Endothelial cell of umbilical vein (primary cell): Measurements from ENCODE around the gene PANK2. TPM values are rescaled to one million over a fixed set of nuclear protein-coding genes. Genes with fewer than 3 reads are reported as not detected.

Experiments
- BruUV-seq: library from RNA; stranded (reverse); fragments of 400-500 nt; replicated peaks from 2 replicates; lab custom pipeline; 2021; lab: Mats Ljungman, UMichigan
- CTCF ChIA-PET: fragments of 300-600, 350-600 bp; sonication (Branson Sonifier 250); formaldehyde crosslinking; loops from one replicate; lab custom pipeline; 2021; ENCODE audit warnings: antibody characterized with exemption, inconsistent platforms; lab: Charles Lee
- POLR2A ChIA-PET: fragments of 300-600, 350-600 bp; sonication (Branson Sonifier 250); formaldehyde crosslinking; loops from one replicate; lab custom pipeline; 2021; ENCODE audit warnings: antibody characterized with exemption, inconsistent platforms; lab: Charles Lee
- DNase-seq: peaks from one replicate; pipeline ENCODE4 v3.0.0-alpha.2; 2011; ENCODE audit warnings: low read depth, low spot score
- FAIRE-seq: peaks from 2 replicates; lab custom pipeline; 2011; peaks lifted over from hg19 to GRCh38; lab: Jason Lieb, UNC
- H2AFZ ChIP-seq: 2 replicates; pipeline ENCODE4 v1.6.0; 2012; ENCODE audit warnings: low read depth, low read length, control low read depth, inconsistent platforms
- H3K27ac ChIP-seq: 2 replicates; pipeline ENCODE4 v1.5.1; 2011; ENCODE audit warnings: low read depth, mild to moderate bottlenecking, control low read depth, low read length, moderate library complexity; ENCODE audit not compliant: insufficient read depth
- H3K27me3 ChIP-seq, 2 experiments: 2 replicates each; pipeline versions ENCODE4 v1.6.0 to v1.6.1; 2011; ENCODE audit warnings: low read length in 2 of 2, mixed read lengths in 1 of 2; ENCODE audit not compliant: control insufficient read depth in 2 of 2, insufficient read depth in 2 of 2
- H3K36me3 ChIP-seq, 2 experiments: 2 replicates in 1 of 2; 3 replicates in 1 of 2; pipeline ENCODE4 v1.5.1; 2011; ENCODE audit warnings: low read length in 2 of 2, mild to moderate bottlenecking in 1 of 2, moderate library complexity in 1 of 2; ENCODE audit not compliant: control insufficient read depth in 2 of 2, insufficient read depth in 2 of 2; ENCODE audit errors: extremely low read depth in 1 of 2
- H3K4me1 ChIP-seq: 3 replicates; pipeline ENCODE4 v1.5.1; 2011; ENCODE audit warnings: mild to moderate bottlenecking, low read length; ENCODE audit not compliant: control insufficient read depth, insufficient read depth; ENCODE audit errors: extremely low read depth
- H3K4me2 ChIP-seq: 2 replicates; pipeline ENCODE4 v1.6.1; 2011; ENCODE audit warnings: low read length, control low read depth, mixed read lengths; ENCODE audit not compliant: insufficient read depth
- H3K4me3 ChIP-seq, 3 experiments: fragments of 200-600 bp in 1 of 3; sonication (generic), shearing (Covaris generic) in 1 of 3; replicated peaks in 1 of 3; 2 replicates each; pipeline ENCODE4 v1.5.1; 2011 to 2016; ENCODE audit warnings: control low read depth in 3 of 3, low read length in 3 of 3, mild to moderate bottlenecking in 2 of 3, inconsistent platforms in 1 of 3, low read depth in 1 of 3, moderate library complexity in 1 of 3; ENCODE audit not compliant: insufficient read depth in 1 of 3
- H3K79me2 ChIP-seq: 2 replicates; pipeline ENCODE4 v1.6.0; 2012; ENCODE audit warnings: low read length, inconsistent platforms; ENCODE audit not compliant: control insufficient read depth, insufficient read depth
- H3K9ac ChIP-seq: replicated peaks from 2 replicates; pipeline ENCODE3; 2011; ENCODE audit warnings: low read length, control low read depth; ENCODE audit not compliant: insufficient read depth; ENCODE audit errors: extremely low read depth
- H3K9me1 ChIP-seq: replicated peaks from 3 replicates; pipeline ENCODE4 v1.6.0; 2011; ENCODE audit warnings: mild to moderate bottlenecking, low read length; ENCODE audit not compliant: control insufficient read depth, insufficient read depth; ENCODE audit errors: extremely low read depth
- H3K9me3 ChIP-seq: replicated peaks from 2 replicates; pipeline ENCODE4 v1.5.1; 2012; ENCODE audit warnings: low read length, inconsistent platforms; ENCODE audit not compliant: control insufficient read depth, insufficient read depth
- H4K20me1 ChIP-seq: replicated peaks from 2 replicates; pipeline ENCODE3; 2011; ENCODE audit warnings: mild to moderate bottlenecking, low read length; ENCODE audit not compliant: control insufficient read depth, insufficient read depth; ENCODE audit errors: extremely low read depth
- CTCF ChIP-seq, 2 donors: IDR thresholded peaks; 1 replicate in 1 of 2; 2 replicates in 1 of 2; pipeline ENCODE4 v1.5.1; 2011; ENCODE audit warnings: low read length in 2 of 2, mild to moderate bottlenecking in 2 of 2, moderate library complexity in 2 of 2, control low read depth in 1 of 2, inconsistent platforms in 1 of 2, low read depth in 1 of 2; ENCODE audit not compliant: insufficient read depth in 1 of 2; ENCODE audit errors: extremely low read depth in 1 of 2
- EZH2 ChIP-seq: IDR thresholded peaks from 2 replicates; pipeline ENCODE4 v1.6.1; 2012; ENCODE audit warnings: borderline replicate concordance, low read depth, mild to moderate bottlenecking, moderate library complexity, low read length, inconsistent platforms; ENCODE audit not compliant: severe bottlenecking
- FOS ChIP-seq: IDR thresholded peaks from 2 replicates; pipeline ENCODE4 v1.6.1; 2011; ENCODE audit warnings: mild to moderate bottlenecking, low read length, moderate library complexity, borderline replicate concordance; ENCODE audit not compliant: insufficient read depth
- GATA2 ChIP-seq: IDR thresholded peaks from 2 replicates; pipeline ENCODE4 v1.7.0; 2011; ENCODE audit warnings: low read depth, mild to moderate bottlenecking, moderate library complexity, mixed read lengths, low read length; ENCODE audit not compliant: insufficient read length, insufficient read depth
- JUN ChIP-seq: IDR thresholded peaks from 2 replicates; pipeline ENCODE4 v1.6.1; 2011; ENCODE audit warnings: borderline replicate concordance, low read depth; ENCODE audit not compliant: insufficient read length, insufficient read depth
- MAX ChIP-seq: IDR thresholded peaks from 2 replicates; pipeline ENCODE4 v1.6.1; 2011; ENCODE audit not compliant: insufficient read depth, insufficient read length
- MYC ChIP-seq: IDR thresholded peaks from one replicate; pipeline ENCODE4 v1.6.1; 2011; ENCODE audit warnings: mild to moderate bottlenecking, low read depth, low read length
- POLR2A ChIP-seq: IDR thresholded peaks from 2 replicates; pipeline ENCODE4 v1.6.1; 2012; ENCODE audit warnings: low read depth, mild to moderate bottlenecking, control low read depth, low read length
- POLR2AphosphoS5 ChIP-seq: IDR thresholded peaks from 2 replicates; pipeline ENCODE4 v1.6.1; 2012; ENCODE audit warnings: low read depth, mild to moderate bottlenecking, control low read depth, low read length, moderate library complexity; ENCODE audit not compliant: insufficient read depth
- dilution Hi-C: fragments of 300-500 bp; cut with MboI; formaldehyde crosslinking; loops from one replicate; pipeline ENCODE4 v1.15.0; 2019; ENCODE audit warnings: low sequenced_read_pairs; ENCODE audit not compliant: extremely low pct_ligation_motif_present
- intact Hi-C: fragments of 100-400 bp; cut with micrococcal nuclease; formaldehyde crosslinking; loops from one replicate; pipeline ENCODE4 v1.10.0; 2022
- polyA plus RNA-seq, 4 experiments: library from polyadenylated mRNA; depleted of rRNA in 3 of 4; stranded (reverse) in 3 of 4; unstranded in 1 of 4; fragments of >200 nt; gene quantifications; 2 replicates each; pipeline versions ENCODE4 v1.2.1 to v1.2.3, GENCODE V29; 2011 to 2012; ENCODE audit warnings: missing spikeins in 1 of 4
- total RNA-seq: library from RNA; stranded (reverse); gene quantifications from 2 replicates; pipeline ENCODE4 v1.2.3, GENCODE V29; 2021

Gene PANK2
- total and polyA plus RNA-seq, 2 donors (not counting 3 experiments of a cell fraction or from before 2014, with no cell fraction given): 18.9 to 54.3 TPM

- Histone ChIP-seq H4K20me1 (no peaks in the 10 kb centered on the region), H3K4me3 (peak overlapping the region in 2 of 3 experiments; percentile 25 to 53), H3K9me1 (no peaks in the 10 kb centered on the region), H3K27me3 (no peaks in the 10 kb centered on the region), H2AFZ (peak overlapping the region; percentile 6), H3K79me2 (no peaks in the 10 kb centered on the region), H3K9me3 (no peaks in the 10 kb centered on the region), H3K36me3 (peaks cover 0 to 4% of the 10 kb centered on the region in 2 experiments), H3K27ac (peak overlapping the region; percentile 3), H3K4me2 (peak overlapping the region; percentile 71), H3K9ac (peak overlapping the region; percentile 36), H3K4me1 (peaks cover 12% of the 10 kb centered on the region)
- FAIRE-seq (peak; percentile 8), DNase-seq (no peak)
- intact Hi-C loops (loop anchor here (1.0 to 2.0 kb wide), 3 partner anchors 82 to 153 kb away; partner anchors contain the start of gene RNF24), dilution Hi-C loops (no loop called here)
- TF ChIP-seq EZH2 (no peak), POLR2A (no peak), JUN (no peak), MYC (no peak), CTCF (IDR thresholded peaks at IDR 0.05; ENCODE audit: extremely low read depth in 1 of 2, insufficient read depth in 1 of 2, low read depth in 1 of 2, low read length in 2 of 2) (no peak), MAX (no peak), FOS (no peak), GATA2 (no peak), POLR2AphosphoS5 (no peak)
- no TSS peak for BruUV-seq
- ChIA-PET POLR2A (no interaction called here), CTCF (interaction anchor here (0.8 to 6.0 kb wide), 4 partner anchors 15 to 153 kb away, joined by 3 to 47 read pairs (median 5); no protein-coding TSS in a partner anchor)
Measured at GRCh38 chr20:3932681-3933080, 43.5 kb downstream of the PANK2 start.
